SK-N-MC (cell line): ENCODE results near the gene ANKRD52.

ENCODE experiments used
- EZH2 ChIP-seq: fragments of 200-600 bp; sonication (generic); IDR thresholded peaks from one replicate; pipeline ENCODE4 v1.6.1; 2017; ENCODE audit warnings: antibody characterized with exemption
- FOXP2 ChIP-seq: optimal IDR thresholded peaks from 2 replicates; pipeline ENCODE3; 2011; ENCODE audit warnings: mild to moderate bottlenecking, moderate library complexity; ENCODE audit not compliant: insufficient read depth; ENCODE audit errors: extremely low read length, control extremely low read depth
- POLR2AphosphoS5 ChIP-seq: IDR thresholded peaks from 2 replicates; pipeline ENCODE4 v1.6.1; 2012; ENCODE audit warnings: mild to moderate bottlenecking, low read depth, low read length, borderline replicate concordance

DNA sequence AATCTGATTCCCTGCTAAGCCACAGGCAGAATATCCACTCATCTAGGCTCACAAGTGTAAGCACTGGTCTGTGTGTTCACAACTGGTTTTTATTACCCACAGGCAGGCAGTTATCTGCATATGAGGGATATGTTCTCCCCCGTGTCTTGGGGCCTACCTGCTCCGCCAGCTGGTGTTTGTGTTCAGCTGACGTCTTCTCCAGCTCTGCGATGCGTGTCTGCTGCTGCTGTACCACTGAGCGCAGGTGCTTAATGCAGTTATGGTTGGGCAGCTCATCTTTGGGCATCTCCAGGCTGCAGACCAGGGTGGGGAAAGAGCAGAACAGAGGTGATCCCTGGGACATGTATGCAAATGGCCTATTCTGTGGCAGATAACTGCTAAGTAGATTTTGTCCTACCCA, 50.2 kb downstream of the ANKRD52 start:
- TF ChIP-seq POLR2AphosphoS5: no peak
- TF ChIP-seq EZH2: no peak
- no peak for TF ChIP-seq FOXP2
